ENCODE results near the gene ZMYM3. TPM values are rescaled to one million over a fixed set of nuclear protein-coding genes. Genes with fewer than 3 reads are reported as not detected.

ZMYM3 gene
- total and polyA plus RNA-seq, 8 donors: 2.9 to 53.6 (median 9.0) TPM

DNA sequence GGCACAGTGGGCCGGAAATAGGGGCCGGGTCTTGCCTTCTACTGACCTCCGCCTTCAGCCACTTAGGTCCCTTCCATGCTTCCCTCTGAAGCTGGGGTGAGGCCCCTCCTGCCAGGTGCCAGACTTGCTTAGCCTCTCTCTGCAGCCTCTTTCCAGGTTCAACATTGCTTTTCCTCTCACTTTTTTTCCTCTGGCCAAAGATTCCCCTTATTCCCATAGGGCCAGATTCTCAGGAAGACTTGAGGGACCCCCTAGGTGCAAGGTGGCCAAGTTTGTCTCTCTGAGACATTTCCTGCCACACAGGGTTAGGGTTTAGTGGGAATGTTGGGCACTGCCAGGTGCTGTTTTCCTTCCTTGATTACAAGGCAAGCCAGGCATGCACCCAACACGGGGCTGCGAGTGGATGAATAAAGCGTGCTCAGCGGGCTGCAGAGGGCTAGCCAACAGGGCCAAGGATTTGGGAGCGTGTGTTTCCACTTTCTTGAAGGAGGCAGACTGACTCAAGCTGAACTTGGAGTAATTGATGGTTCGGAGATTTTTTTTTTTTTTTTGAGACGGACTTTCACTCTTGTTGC lies 38.5 kb downstream of the ZMYM3 start:
- Histone ChIP-seq H3K4me1 (no peaks in the 10 kb centered on the region), H3K4me3 (peak overlapping the region; percentile 13 to 35 (median 24)), H3K9me3 (no peaks in the 10 kb centered on the region), H3K27me3 (peaks cover 0 to 10% (median 0%) of the 10 kb centered on the region in 3 donors), H3K36me3 (no peaks in the 10 kb centered on the region), H3K27ac (peak overlapping the region; percentile 24 to 67 (median 60))
- DNase-seq: peak in 1 of 2 donors; percentile 40
- TF ChIP-seq POLR2A (IDR thresholded peaks at IDR 0.05) (no peak), EP300 (IDR thresholded peaks at IDR 0.05) (no peak), POLR2AphosphoS5 (IDR thresholded peaks at IDR 0.05) (no peak)
- TF ChIP-seq, protein P1, sequence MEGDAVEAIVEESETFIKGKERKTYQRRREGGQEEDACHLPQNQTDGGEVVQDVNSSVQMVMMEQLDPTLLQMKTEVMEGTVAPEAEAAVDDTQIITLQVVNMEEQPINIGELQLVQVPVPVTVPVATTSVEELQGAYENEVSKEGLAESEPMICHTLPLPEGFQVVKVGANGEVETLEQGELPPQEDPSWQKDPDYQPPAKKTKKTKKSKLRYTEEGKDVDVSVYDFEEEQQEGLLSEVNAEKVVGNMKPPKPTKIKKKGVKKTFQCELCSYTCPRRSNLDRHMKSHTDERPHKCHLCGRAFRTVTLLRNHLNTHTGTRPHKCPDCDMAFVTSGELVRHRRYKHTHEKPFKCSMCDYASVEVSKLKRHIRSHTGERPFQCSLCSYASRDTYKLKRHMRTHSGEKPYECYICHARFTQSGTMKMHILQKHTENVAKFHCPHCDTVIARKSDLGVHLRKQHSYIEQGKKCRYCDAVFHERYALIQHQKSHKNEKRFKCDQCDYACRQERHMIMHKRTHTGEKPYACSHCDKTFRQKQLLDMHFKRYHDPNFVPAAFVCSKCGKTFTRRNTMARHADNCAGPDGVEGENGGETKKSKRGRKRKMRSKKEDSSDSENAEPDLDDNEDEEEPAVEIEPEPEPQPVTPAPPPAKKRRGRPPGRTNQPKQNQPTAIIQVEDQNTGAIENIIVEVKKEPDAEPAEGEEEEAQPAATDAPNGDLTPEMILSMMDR (IDR thresholded peaks at IDR 0.05): no peak
- intact Hi-C loops (cut with DNase I; ENCODE audit: low total_unique reads): no loop called here
- WGBS, 5 donors: 35 to 59% (median 47%) methylated on average over 10 of the region's 10 CpGs

DNA sequence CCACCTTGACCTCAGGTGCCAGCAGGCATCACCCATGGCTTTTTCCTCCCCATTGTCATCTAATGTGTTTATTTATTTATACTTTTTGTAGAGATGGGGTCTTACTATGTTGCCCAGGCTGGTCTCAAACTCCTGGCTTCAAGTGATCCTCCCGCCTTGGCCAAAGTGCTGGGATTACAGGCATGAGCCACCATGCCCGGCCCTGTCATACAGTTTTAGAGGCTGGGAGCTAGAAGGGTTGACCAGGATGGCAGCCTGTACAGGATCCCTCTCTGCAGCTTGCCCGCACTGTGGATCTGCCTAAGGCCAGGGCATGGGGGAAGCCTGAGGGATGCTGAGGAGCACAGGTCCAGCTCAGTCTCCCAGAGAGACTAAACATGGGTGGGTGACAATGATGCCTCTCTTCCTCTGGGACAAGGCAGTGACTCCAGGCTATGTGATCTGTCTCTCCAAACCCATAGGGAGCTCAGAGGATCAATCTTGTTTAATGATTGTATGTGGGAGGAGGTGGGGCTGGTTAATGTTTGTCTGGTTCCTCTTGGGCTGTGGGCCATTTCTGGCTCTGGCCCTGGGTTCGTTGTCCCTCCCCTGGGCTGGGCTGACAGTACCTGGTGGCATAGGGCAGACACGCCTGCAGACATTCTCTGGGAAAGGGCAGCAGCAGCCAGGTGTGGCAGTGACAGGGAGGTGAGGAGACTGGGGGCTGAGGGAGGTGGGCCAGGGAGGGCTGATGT lies 39.2 kb downstream of the ZMYM3 start:
- H3K36me3 ChIP-seq: no peaks in the 10 kb centered on the region
- H3K9me3 ChIP-seq: no peaks in the 10 kb centered on the region
- peak; percentile 70 to 74 for DNase-seq
- intact Hi-C loops (cut with DNase I; ENCODE audit: low total_unique reads): no loop called here
- peak overlapping the region; percentile 13 to 35 (median 24) for H3K4me3 ChIP-seq
- TF ChIP-seq POLR2A (IDR thresholded peaks at IDR 0.05): no peak
- no peak for TF ChIP-seq EP300 (IDR thresholded peaks at IDR 0.05)
- TF ChIP-seq, protein P1 (IDR thresholded peaks at IDR 0.05): no peak
- peak in 1 of 3 donors; percentile 39 for TF ChIP-seq POLR2AphosphoS5 (IDR thresholded peaks at IDR 0.05)
- H3K4me1 ChIP-seq: no peaks in the 10 kb centered on the region
- 48 to 68% (median 62%) methylated on average over 2 to 5 of the region's 5 CpGs for WGBS, 5 donors
- peaks cover 0 to 10% (median 0%) of the 10 kb centered on the region in 3 donors for H3K27me3 ChIP-seq
- peak overlapping the region; percentile 24 to 67 (median 60) for H3K27ac ChIP-seq

DNA sequence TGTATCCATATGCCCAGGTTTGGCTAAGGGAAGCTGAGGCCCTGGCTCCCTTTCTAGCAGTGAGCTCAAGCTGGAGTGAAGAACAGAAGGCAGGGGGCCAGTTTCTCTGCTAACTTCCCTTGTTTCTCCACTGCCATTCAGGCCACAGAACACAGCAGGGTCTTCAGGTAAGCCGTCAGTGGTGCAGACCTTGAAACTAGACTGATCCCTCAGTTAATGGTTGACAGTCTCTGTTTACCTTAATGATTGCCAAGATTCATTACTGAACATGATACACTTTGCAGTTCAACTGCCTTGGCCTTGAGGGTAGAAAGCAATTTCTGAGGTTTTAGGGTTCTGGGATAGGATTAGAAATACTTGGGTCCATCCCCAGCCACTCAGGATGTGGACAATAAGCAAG lies 39.8 kb downstream of the ZMYM3 start:
- no peaks in the 10 kb centered on the region for H3K4me1 ChIP-seq
- TF ChIP-seq POLR2AphosphoS5 (IDR thresholded peaks at IDR 0.05): no peak
- TF ChIP-seq POLR2A (IDR thresholded peaks at IDR 0.05): no peak
- TF ChIP-seq, protein P1 (IDR thresholded peaks at IDR 0.05): no peak
- TF ChIP-seq EP300 (IDR thresholded peaks at IDR 0.05): no peak
- no peaks in the 10 kb centered on the region for H3K36me3 ChIP-seq
- intact Hi-C loops (cut with DNase I; ENCODE audit: low total_unique reads): no loop called here
- no peak for DNase-seq
- no peaks in the 10 kb centered on the region for H3K9me3 ChIP-seq
- no peak overlapping the region for H3K4me3 ChIP-seq
- WGBS, 5 donors: 44 to 100% (median 52%) methylated on average over 1 of the region's 1 CpG
- peak overlapping the region in 1 of 5 donors; percentile 29 for H3K27ac ChIP-seq
- peaks cover 0 to 10% (median 0%) of the 10 kb centered on the region in 3 donors for H3K27me3 ChIP-seq

DNA sequence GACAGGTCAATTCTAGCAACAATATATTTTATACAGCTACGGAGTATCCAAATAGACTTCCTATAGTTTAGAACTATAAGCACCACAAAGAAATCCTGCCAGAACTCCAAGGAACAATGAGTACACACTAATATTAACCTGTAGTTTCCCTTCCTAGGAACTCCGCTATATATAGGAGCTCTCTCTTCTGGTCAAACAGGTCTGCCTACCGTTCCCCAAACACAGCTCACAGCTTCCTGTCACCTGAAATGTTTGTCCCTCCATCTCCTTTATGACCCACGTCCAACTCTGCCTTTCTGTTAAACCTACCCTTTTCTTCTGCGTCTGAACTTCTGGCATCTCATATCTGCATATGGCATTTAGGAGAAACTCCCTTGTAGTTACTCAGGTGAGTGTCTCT lies 41.4 kb downstream of the ZMYM3 start:
- no peak overlapping the region for H3K4me3 ChIP-seq
- no peak overlapping the region for H3K27ac ChIP-seq
- peak in 1 of 2 donors; percentile 41 for DNase-seq
- TF ChIP-seq, protein P1 (IDR thresholded peaks at IDR 0.05): no peak
- TF ChIP-seq POLR2A (IDR thresholded peaks at IDR 0.05): no peak
- no peaks in the 10 kb centered on the region for H3K36me3 ChIP-seq
- no peaks in the 10 kb centered on the region for H3K9me3 ChIP-seq
- 26 to 41% (median 34%) methylated on average over 5 of the region's 5 CpGs for WGBS, 5 donors
- no peaks in the 10 kb centered on the region for H3K4me1 ChIP-seq
- intact Hi-C loops (cut with DNase I; ENCODE audit: low total_unique reads): no loop called here
- peaks cover 0 to 10% (median 0%) of the 10 kb centered on the region in 3 donors for H3K27me3 ChIP-seq
